Activated CD4-positive, alpha-beta T cell treated with anti-CD3 and anti-CD28 coated beads, Interleukin-2, amount 50 U/mL, for 1 hour (primary cell): ENCODE results near the gene COL23A1.

Experiments
- DNase-seq: peaks from one replicate; pipeline ENCODE4 v3.0.0-alpha.2; 2020

Gene COL23A1

GRCh38 chr5:178587763-178588611, 2.2 kb downstream of the COL23A1 start:
- no peak for DNase-seq

- no peak for DNase-seq
Observed at GRCh38 chr5:178586396-178586795, 3.8 kb downstream of the COL23A1 start.

- peak; percentile 18 for DNase-seq
Observed at GRCh38 chr5:178585421-178585820, 4.8 kb downstream of the COL23A1 start.

- no peak for DNase-seq
Observed at GRCh38 chr5:178583279-178583678, 6.9 kb downstream of the COL23A1 start.

GRCh38 chr5:178582291-178582690, 7.9 kb downstream of the COL23A1 start:
- DNase-seq = no peak

- DNase-seq = no peak
Observed at GRCh38 chr5:178581621-178582020, 8.6 kb downstream of the COL23A1 start.

- DNase-seq = no peak
Observed at GRCh38 chr5:178580271-178580955, 9.8 kb downstream of the COL23A1 start.

- no peak for DNase-seq
Observed at GRCh38 chr5:178577944-178578343, 12.2 kb downstream of the COL23A1 start.

- DNase-seq = no peak
Observed at GRCh38 chr5:178577376-178577839, 12.8 kb downstream of the COL23A1 start.

GRCh38 chr5:178576591-178577351, 13.4 kb downstream of the COL23A1 start:
- DNase-seq = no peak

- DNase-seq = no peak
Observed at GRCh38 chr5:178573216-178573615, 17.0 kb downstream of the COL23A1 start.

- DNase-seq = no peak
Observed at GRCh38 chr5:178572617-178573016, 17.6 kb downstream of the COL23A1 start.

- no peak for DNase-seq
Observed at GRCh38 chr5:178569485-178569884, 20.7 kb downstream of the COL23A1 start.

- no peak for DNase-seq
Observed at GRCh38 chr5:178564811-178565550, 25.2 kb downstream of the COL23A1 start.

- no peak for DNase-seq
Observed at GRCh38 chr5:178564397-178564796, 25.8 kb downstream of the COL23A1 start.

GRCh38 chr5:178563621-178564020, 26.6 kb downstream of the COL23A1 start:
- no peak for DNase-seq

- no peak for DNase-seq
Observed at GRCh38 chr5:178561746-178562264, 28.4 kb downstream of the COL23A1 start.

- DNase-seq = no peak
Observed at GRCh38 chr5:178560911-178561310, 29.3 kb downstream of the COL23A1 start.

- DNase-seq = no peak
Observed at GRCh38 chr5:178557416-178557815, 32.8 kb downstream of the COL23A1 start.

- no peak for DNase-seq
Observed at GRCh38 chr5:178555771-178556211, 34.4 kb downstream of the COL23A1 start.

GRCh38 chr5:178555005-178555404, 35.2 kb downstream of the COL23A1 start:
- no peak for DNase-seq

- DNase-seq = no peak
Observed at GRCh38 chr5:178554311-178554710, 35.9 kb downstream of the COL23A1 start.
